ENCODE data around the gene ADAMTS17.

The ADAMTS17 gene

DNA sequence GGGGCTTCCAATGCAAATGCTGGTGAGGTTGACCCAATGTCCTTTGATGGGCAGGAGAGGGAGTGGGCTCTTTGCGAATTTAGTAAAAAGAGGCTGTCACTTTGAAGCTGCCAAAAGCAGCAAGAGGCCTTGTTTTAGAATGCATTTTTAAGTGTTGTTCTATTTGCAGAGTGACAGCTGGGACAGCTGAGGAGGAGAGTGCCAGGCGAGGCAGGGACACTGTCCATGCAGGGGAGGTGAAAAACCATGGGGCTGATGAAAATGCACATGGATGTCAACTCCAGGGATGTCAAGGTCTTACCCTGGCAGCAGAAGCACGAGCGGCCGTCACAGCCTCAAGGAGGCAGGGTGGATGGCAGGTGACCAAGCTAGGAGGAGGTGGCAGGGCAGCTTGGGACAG, 279.8 kb downstream of the ADAMTS17 start:
- no peak for DNase-seq

DNA sequence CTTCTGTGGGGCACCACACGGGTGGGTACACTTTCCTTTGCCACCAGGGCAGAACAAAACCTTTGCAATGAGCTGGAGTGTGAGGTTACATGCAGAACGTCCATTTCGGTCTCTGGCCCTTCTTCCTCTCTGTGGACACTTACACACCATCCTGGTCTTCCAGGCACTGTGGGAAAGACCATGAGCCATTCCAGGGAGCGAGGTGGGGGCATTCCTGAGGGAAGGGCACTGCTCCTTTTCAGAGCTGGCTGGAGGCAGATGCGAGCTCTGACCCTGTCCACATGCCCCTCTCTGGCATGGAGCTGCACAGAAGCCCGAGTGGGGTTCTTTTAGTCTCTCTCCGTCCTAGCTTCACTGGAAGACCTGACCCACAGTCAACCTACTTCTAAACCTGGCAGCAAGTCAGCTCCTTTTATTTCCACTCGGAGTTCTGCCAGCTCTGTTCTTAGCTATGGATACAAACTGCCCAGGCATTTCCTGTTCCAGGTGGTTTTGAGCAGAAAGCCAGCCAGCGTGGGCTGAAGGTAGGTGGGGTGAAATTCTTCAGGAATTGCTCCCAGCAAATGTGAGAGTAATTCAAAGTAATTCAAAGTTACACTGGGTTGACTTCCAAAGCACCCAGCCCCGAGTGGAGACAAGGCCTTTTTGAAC, 281.4 kb downstream of the ADAMTS17 start:
- DNase-seq = no peak

GRCh38 chr15:100059521-100059920, 282.3 kb downstream of the ADAMTS17 start:
- no peak for DNase-seq

DNA sequence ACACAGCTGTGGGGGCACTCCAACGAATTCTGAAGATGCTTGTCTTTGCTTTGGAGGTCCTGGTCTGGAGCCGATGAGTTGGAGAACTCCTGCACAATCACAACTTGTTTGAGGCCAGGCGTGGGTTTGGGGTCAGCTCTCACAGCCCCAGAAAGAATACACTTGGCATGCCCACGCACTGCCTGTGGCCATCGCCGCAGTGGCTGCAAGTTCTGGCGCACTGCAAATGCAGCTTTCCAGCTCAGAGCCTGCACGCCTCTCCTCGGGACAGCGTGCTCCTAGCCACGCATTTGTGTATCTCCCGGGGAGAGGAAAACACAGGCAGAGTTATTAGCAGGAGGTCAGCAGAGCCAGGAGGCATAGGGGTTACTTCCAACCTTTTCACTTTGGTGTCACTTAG, 282.7 kb downstream of the ADAMTS17 start:
- no peak for DNase-seq

GRCh38 chr15:100058458-100058857, 283.3 kb downstream of the ADAMTS17 start:
- DNase-seq = no peak

DNA sequence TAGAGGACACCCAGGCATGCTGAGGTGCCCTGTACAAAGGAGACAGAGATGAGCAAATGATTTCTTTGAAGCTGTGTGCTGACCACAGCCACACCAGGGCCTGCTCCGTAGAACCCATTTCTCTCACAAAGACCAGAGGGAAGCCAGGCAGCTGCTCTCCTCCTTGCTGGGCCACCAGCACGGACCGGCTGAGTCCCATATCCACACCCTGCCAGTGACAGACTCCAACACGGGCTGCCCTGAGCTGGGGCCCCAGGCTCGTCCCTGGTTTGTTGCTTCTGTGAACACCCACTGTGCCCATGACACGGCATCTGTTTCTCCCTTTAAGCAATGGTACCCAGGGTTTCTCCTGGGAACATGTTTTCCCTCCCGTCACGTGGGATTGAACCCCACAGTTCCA, 284.5 kb downstream of the ADAMTS17 start:
- DNase-seq = no peak

- no peak for DNase-seq
Observed at GRCh38 chr15:100056411-100057072, 285.2 kb downstream of the ADAMTS17 start.

DNA sequence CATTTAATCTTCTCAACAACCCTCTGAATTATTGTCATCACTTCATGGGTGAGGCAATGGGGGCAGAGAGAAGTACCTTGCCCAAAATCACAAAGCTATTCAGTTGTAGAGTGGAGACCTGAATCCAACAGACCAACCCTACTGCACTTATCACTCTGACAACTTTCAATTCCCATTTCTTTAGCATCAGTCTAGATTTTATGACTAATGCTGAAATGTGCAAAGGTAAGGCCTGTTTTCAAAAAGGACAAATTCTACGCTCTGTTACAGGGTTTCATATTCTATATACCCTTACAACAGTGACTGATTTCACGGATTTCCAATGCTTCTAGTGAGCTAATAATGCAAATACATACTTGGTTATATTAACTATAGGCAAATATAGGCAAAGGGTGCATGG, 286.0 kb downstream of the ADAMTS17 start:
- DNase-seq = no peak

- DNase-seq = no peak
Observed at GRCh38 chr15:100054539-100054938, 287.2 kb downstream of the ADAMTS17 start.

- DNase-seq = no peak
Observed at GRCh38 chr15:100053474-100054121, 288.2 kb downstream of the ADAMTS17 start.

DNA sequence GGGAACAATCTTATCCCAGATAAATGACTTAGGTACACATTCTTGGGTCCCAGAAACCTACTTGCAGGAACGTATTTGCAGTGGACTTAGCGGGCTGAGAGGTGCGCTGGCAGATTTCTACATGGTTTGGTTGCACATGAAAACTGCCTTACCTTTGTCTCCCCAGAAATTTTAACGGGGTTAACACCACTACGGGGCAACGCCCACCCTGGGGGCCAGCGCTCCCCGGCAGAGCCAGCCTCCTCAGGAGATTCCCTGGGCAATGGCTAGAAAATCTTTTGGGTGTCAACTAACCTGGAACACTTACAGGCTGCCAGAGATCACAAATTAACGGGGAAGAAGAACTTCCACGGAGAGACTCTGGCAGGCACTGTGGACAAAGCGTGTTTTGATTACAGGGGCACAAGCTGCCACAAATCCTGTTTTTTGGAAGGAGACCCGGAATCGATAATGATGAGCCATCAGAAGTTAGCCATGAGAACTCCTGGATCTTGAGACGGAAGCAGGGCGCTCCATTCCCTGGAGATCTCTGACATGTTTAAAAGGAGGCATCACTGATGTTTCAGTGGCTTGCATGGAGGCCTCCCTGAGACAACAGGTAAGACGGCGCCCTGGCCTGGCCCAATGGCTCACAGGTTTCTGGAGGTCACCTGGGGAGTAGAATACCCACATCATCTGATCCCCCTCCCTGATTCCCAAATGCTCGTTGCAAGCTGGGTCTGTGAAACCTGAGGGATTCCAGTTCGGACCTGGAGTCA, 288.9 kb downstream of the ADAMTS17 start:
- DNase-seq = no peak

DNA sequence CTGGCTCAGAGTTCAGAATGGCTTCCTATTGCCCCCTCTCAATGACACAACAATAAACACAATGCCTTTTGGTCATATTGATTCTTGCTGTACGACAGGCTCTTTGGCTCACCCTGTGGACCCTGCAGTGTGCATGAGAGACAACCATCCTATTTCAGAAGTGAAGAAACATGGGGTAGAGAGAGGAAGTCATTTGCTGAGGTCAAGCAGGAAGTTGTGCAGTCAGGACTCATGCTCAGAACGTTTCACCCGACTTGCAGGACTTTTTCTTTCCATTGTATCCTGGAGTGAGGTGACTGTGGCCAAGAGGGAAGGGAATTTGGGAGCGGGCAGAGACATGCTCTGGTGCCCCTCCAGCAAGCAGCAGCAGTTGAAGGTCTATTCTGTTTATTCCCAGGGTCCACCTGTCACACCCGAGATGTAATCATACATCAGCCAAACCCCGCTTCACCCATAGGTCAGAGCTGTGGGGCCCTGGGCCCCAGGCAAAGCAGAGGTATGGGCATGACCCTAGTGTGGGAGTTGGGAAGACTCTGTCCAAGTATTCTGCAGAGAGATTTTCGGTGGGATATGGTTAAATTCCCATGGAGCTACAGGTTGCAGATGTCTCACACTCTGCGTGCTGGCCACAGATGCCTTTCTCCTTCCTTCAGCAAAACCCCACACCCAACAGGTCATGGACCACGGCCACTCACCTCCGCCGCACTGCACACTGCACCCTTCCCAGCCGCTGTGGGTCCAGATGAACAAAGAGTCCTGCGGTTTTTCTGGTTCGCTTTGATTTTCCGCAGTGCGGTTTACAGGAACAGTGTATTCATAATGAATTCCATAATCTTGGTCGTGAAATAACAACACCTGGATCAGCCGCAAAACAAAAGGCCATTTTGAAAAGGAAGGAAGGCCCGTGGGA, 290.6 kb downstream of the ADAMTS17 start:
- no peak for DNase-seq

DNA sequence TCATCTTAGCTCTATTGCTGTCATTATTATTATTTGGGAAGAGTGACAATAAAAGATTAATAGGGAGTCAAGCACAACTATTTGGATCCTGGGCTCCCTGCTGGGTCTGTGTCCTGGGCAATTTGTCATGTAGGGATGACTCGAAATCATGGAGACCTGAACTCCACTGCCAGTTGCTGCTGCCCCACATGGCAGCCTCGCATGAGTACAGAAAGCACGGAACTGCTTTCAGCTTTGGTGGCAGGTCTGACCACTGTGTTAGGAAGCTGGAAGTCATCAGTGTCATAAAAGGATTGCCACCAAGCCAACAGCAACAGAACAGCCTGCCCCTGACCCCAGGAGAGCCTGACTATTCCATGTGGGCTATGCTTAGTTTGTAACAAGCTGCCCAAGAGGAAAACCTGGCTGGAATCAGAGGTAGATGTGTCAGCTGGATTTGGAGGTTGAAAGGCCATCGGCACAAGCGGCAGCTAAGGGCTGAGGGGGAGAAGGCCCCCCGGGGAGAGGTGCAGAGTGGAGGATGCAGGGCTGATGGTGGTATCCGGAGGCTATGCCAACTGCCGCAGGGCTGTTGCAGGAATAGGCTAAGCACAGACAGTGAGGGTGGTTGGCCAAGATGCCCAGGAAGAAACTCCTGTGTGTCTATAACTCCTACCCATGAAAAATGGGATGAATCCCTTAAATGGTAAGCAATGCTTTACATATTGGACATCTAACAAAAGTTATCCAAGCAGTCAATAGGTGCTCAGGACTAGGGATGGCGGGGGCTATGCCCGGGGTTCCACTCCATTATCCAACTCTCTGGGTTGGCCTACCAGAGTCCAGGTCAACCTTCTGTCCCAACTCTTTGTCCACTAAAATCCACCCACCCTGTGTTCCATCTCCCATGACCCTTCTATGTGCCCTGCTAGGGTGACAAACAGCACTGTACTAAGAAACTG, 291.6 kb downstream of the ADAMTS17 start:
- DNase-seq = no peak

GRCh38 chr15:100049483-100049882, 292.3 kb downstream of the ADAMTS17 start:
- DNase-seq = no peak

DNA sequence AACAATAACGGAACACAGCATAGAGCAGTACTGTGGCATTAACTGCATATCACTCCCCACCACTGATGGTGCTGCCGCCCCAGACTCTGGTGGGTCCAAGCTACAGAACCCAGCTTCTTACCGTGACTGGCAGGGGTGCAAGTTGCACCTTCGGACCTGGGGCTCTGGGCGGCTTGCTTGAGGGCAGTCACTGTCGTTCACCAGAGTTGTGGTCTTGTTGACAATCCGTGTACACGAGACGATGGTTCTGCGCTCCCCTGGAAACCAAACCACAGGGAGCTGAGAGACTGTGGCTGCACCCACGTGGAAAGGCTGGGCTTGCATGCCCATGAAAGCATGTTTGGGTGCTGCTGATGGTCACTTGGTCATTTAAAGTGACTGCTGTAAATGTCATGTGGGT, 293.0 kb downstream of the ADAMTS17 start:
- no peak for DNase-seq

DNA sequence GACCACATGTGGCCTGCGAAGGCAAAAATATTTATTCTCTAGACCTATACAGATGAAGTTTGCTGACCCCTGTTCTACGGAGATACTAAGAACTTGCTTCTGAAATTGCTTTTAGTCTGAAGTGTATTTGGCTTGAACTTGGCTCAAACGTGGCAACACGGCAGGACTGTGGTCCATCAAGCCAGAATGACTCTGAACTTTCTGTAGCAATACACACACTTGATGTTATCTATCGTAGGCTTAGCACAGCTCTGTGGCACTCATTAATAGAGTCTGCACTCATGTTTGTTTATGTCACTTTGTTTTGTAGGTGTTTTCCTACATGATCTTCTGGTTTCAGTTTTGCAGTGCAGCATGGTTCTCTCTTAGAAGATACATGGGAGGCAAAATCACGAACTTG, 298.1 kb downstream of the ADAMTS17 start:
- DNase-seq = no peak

- no peak for DNase-seq
Observed at GRCh38 chr15:100043068-100043641, 298.6 kb downstream of the ADAMTS17 start.

GRCh38 chr15:100042558-100042957, 299.2 kb downstream of the ADAMTS17 start:
- DNase-seq = no peak

GRCh38 chr15:100041127-100041828, 300.5 kb downstream of the ADAMTS17 start:
- no peak for DNase-seq

DNA sequence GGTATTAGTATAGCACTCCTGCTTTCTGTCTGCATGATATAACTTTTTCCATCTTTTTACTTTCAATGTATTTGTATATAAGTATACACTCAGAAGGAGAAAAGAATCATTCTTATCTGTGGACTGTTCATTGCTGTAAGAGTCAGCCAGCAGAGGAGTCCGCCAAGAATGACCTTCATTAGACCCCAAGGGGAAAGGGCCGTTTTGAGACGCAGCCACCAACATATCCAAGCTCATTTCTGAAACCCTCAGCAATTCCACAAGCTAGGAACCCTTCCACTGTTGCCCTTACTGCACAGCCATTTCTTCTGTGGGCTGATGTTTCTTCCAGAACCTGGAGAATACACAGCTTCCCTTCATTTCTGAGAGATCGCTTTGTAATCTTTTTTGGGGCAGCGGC, 301.8 kb downstream of the ADAMTS17 start:
- DNase-seq = no peak
